GM12878 (cell line): ENCODE results near the gene LIPM. TPM values are rescaled to one million over a fixed set of nuclear protein-coding genes. Genes with fewer than 3 reads are reported as not detected.
A peak's percentile ranks its signal among the peaks of the same experiment; 100 is the strongest.

Source experiments
- ASH2L ChIP-seq: fragments of 300-600, 200-600 bp; sonication (generic); IDR thresholded peaks from 2 replicates; pipeline ENCODE4 v1.6.1; 2017; ENCODE audit warnings: low read depth, mild to moderate bottlenecking, borderline replicate concordance
- ATF7 ChIP-seq: fragments of 450-650 bp; IDR thresholded peaks from 2 replicates; pipeline ENCODE4 v1.6.1; 2016; ENCODE audit warnings: low read depth, mild to moderate bottlenecking
- BACH1 ChIP-seq: fragments of 450-650 bp; IDR thresholded peaks from 2 replicates; pipeline ENCODE4 v1.6.1; 2017; ENCODE audit warnings: mild to moderate bottlenecking, borderline replicate concordance
- CBFB ChIP-seq: IDR thresholded peaks from 2 replicates; pipeline ENCODE4 v1.6.1; 2016; ENCODE audit warnings: antibody characterized with exemption, low read depth
- CBX5 ChIP-seq: sonication (generic); IDR thresholded peaks from 2 replicates; pipeline ENCODE4 v1.6.1; 2016; ENCODE audit warnings: low read depth, moderate library complexity, mild to moderate bottlenecking, inconsistent platforms
- CHD1 ChIP-seq: IDR thresholded peaks from 2 replicates; pipeline ENCODE4 v1.6.1; 2012; ENCODE audit warnings: low read depth, low read length, improper control_type of control experiment
- EP300 ChIP-seq, 2 experiments: fragments of 150-350 bp in 1 of 2; IDR thresholded peaks; 2 replicates each; pipeline ENCODE4 v1.6.1; 2011 to 2012; ENCODE audit warnings: low read depth in 2 of 2, low read length in 2 of 2, borderline replicate concordance in 1 of 2, improper control_type of control experiment in 1 of 2, inconsistent platforms in 1 of 2; ENCODE audit not compliant: control insufficient read depth in 1 of 2
- FOXK2 ChIP-seq: fragments of 450-650 bp; IDR thresholded peaks from 2 replicates; pipeline ENCODE4 v1.6.1; 2017; ENCODE audit warnings: mild to moderate bottlenecking, moderate library complexity
- IRF4 ChIP-seq: IDR thresholded peaks from 2 replicates; pipeline ENCODE4 v1.6.1; 2011; ENCODE audit warnings: low read depth, low read length
- JUND ChIP-seq: IDR thresholded peaks from 2 replicates; pipeline ENCODE4 v1.6.1; 2012; ENCODE audit warnings: low read depth, mild to moderate bottlenecking, low read length, improper control_type of control experiment, moderate library complexity
- KLF5 ChIP-seq: fragments of 450-650 bp; IDR thresholded peaks from 2 replicates; pipeline ENCODE4 v1.6.1; 2014; ENCODE audit warnings: mild to moderate bottlenecking; ENCODE audit not compliant: partially characterized antibody
- LARP7 ChIP-seq: fragments of 450-650 bp; IDR thresholded peaks from 2 replicates; pipeline ENCODE4 v1.6.1; 2017; ENCODE audit warnings: mild to moderate bottlenecking
- MYC ChIP-seq: IDR thresholded peaks from 2 replicates; pipeline ENCODE4 v1.6.1; 2011; ENCODE audit warnings: mild to moderate bottlenecking, low read length, moderate library complexity, inconsistent platforms; ENCODE audit not compliant: insufficient read depth, insufficient replicate concordance, insufficient read length, severe bottlenecking
- POLR2AphosphoS5 ChIP-seq: IDR thresholded peaks from 2 replicates; pipeline ENCODE4 v1.6.1; 2011; ENCODE audit warnings: mild to moderate bottlenecking, low read length, inconsistent platforms
- RCOR1 ChIP-seq: conservative IDR thresholded peaks from 2 replicates; pipeline ENCODE4 v1.6.1; 2012; ENCODE audit warnings: low read depth, low read length, improper control_type of control experiment
- SIN3A ChIP-seq: IDR thresholded peaks from 2 replicates; pipeline ENCODE4 v1.6.1; 2012; ENCODE audit warnings: low read depth, low read length, improper control_type of control experiment
- SRF ChIP-seq, 2 experiments: IDR thresholded peaks; 2 replicates each; pipeline ENCODE4 v1.6.1; 2011; ENCODE audit warnings: low read depth in 2 of 2, low read length in 2 of 2, mild to moderate bottlenecking in 1 of 2, moderate library complexity in 1 of 2
- ZNF274 ChIP-seq: IDR thresholded peaks from one replicate; pipeline ENCODE4 v1.8.0; 2011; ENCODE audit not compliant: insufficient read length, insufficient read depth
- polyA plus RNA-seq, 11 experiments: library from polyadenylated mRNA; depleted of rRNA in 4 of 11; unstranded in 6 of 11; stranded (reverse) in 5 of 11; fragments of >200 nt; fragmentation: Nextera tagmentation in 4 of 11; fragmentation: Illumina TruSeq in 1 of 11; extraction: Ambion mirVana in 4 of 11; extraction: Trizol in 1 of 11; gene quantifications; 1 replicate in 1 of 11; 2 replicates in 10 of 11; pipeline versions ENCODE4 v1.2.1 to v1.2.3, GENCODE V29; 2011 to 2016; ENCODE audit warnings: inconsistent platforms in 2 of 11, missing spikeins in 2 of 11, low read depth in 1 of 11
- total RNA-seq, 4 experiments: library from RNA; depleted of rRNA in 3 of 4; stranded (reverse); fragments of >200 nt in 3 of 4; fragmentation: Illumina TruSeq in 1 of 4; extraction: Trizol in 1 of 4; gene quantifications; 2 replicates each; pipeline versions ENCODE4 v1.2.1 to v1.2.3, GENCODE V29; 2013 to 2021
- TF ChIP-seq, protein P1 (sequence below): fragments of 450-650 bp; IDR thresholded peaks from 2 replicates; pipeline ENCODE4 v1.6.1; 2017; ENCODE audit warnings: antibody characterized with exemption, mild to moderate bottlenecking, moderate library complexity
- TF ChIP-seq, protein P2 (sequence below), 3 experiments: IDR thresholded peaks in 2 of 3; conservative IDR thresholded peaks in 1 of 3; 2 replicates each; pipeline ENCODE4 v1.5.1; 2011; ENCODE audit warnings: low read depth in 3 of 3, low read length in 3 of 3, mild to moderate bottlenecking in 3 of 3, control low read depth in 2 of 3, moderate library complexity in 2 of 3, inconsistent platforms in 1 of 3, mixed read lengths in 1 of 3; ENCODE audit not compliant: control insufficient read depth in 2 of 3, insufficient read depth in 1 of 3; ENCODE audit errors: extremely low read depth in 1 of 3
- TF ChIP-seq, protein P3 (sequence below): fragments of 450-650 bp; IDR thresholded peaks from 2 replicates; pipeline ENCODE4 v1.6.1; 2017; ENCODE audit warnings: mild to moderate bottlenecking
- TF ChIP-seq, protein P4 (sequence below): IDR thresholded peaks from 2 replicates; pipeline ENCODE4 v1.6.1; 2012; ENCODE audit warnings: low read length, inconsistent platforms

The LIPM gene
- total and polyA plus RNA-seq, 10 of the 15 experiments (the other 5 are each of a cell fraction or from before 2014, with no cell fraction given), result not detected

DNA sequence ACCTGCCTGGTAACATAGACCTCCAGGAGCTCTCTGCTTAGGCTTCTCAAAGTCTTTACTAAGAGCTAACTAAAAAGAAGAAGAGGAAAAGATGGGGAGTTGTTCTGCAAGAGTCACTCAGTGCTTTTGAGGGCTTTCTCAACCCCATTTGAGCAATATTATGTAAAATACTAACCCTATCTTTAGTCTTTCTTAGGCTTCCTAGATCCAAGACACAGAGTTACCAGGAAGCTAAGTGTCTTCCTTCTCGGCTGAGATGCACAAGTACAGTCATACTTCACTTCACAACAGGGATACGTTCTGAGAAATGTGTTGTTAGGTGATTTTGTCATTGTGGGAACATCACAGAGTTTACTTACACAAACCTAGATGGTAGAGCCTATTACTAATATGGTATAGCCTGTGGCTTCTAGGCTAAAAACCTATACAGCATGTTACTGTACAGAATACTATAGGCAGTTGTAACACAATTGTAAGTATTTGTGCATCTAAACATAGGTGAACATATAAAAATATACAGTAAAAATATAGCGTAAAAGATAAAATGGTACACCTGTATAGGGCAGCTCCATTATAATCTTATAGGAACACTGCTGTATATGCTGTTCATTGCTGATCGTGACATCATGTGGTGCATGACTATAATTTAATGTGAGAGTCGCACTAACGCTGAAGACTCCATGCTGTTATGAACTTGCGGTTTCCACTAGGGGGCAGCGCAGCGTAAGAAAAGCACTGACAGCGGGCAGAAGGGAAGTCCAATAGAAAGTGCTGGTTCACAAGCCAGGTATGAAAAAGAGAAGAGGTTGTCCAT lies 32.8 kb downstream of the LIPM start (continued):
- TF ChIP-seq, protein P1, sequence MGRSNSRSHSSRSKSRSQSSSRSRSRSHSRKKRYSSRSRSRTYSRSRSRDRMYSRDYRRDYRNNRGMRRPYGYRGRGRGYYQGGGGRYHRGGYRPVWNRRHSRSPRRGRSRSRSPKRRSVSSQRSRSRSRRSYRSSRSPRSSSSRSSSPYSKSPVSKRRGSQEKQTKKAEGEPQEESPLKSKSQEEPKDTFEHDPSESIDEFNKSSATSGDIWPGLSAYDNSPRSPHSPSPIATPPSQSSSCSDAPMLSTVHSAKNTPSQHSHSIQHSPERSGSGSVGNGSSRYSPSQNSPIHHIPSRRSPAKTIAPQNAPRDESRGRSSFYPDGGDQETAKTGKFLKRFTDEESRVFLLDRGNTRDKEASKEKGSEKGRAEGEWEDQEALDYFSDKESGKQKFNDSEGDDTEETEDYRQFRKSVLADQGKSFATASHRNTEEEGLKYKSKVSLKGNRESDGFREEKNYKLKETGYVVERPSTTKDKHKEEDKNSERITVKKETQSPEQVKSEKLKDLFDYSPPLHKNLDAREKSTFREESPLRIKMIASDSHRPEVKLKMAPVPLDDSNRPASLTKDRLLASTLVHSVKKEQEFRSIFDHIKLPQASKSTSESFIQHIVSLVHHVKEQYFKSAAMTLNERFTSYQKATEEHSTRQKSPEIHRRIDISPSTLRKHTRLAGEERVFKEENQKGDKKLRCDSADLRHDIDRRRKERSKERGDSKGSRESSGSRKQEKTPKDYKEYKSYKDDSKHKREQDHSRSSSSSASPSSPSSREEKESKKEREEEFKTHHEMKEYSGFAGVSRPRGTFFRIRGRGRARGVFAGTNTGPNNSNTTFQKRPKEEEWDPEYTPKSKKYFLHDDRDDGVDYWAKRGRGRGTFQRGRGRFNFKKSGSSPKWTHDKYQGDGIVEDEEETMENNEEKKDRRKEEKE, result no peak
- no peak for TF ChIP-seq ASH2L
- TF ChIP-seq MYC, result no peak
- TF ChIP-seq ATF7, result no peak
- TF ChIP-seq KLF5, result no peak
- no peak for TF ChIP-seq POLR2AphosphoS5
- TF ChIP-seq, protein P2, sequence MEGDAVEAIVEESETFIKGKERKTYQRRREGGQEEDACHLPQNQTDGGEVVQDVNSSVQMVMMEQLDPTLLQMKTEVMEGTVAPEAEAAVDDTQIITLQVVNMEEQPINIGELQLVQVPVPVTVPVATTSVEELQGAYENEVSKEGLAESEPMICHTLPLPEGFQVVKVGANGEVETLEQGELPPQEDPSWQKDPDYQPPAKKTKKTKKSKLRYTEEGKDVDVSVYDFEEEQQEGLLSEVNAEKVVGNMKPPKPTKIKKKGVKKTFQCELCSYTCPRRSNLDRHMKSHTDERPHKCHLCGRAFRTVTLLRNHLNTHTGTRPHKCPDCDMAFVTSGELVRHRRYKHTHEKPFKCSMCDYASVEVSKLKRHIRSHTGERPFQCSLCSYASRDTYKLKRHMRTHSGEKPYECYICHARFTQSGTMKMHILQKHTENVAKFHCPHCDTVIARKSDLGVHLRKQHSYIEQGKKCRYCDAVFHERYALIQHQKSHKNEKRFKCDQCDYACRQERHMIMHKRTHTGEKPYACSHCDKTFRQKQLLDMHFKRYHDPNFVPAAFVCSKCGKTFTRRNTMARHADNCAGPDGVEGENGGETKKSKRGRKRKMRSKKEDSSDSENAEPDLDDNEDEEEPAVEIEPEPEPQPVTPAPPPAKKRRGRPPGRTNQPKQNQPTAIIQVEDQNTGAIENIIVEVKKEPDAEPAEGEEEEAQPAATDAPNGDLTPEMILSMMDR (IDR thresholded peaks at IDR 0.05 in 2 of 3, conservative IDR thresholded peaks at IDR 0.05 in 1 of 3; ENCODE audit: control insufficient read depth in 2 of 3, extremely low read depth in 1 of 3, insufficient read depth in 1 of 3, low read depth in 3 of 3, low read length in 3 of 3), result peak; percentile 78 to 97 (median 91)
- TF ChIP-seq SRF (IDR thresholded peaks at IDR 0.05; ENCODE audit: low read depth in 2 of 2, low read length in 2 of 2), result no peak
- no peak for TF ChIP-seq ZNF274
- TF ChIP-seq, protein P3, sequence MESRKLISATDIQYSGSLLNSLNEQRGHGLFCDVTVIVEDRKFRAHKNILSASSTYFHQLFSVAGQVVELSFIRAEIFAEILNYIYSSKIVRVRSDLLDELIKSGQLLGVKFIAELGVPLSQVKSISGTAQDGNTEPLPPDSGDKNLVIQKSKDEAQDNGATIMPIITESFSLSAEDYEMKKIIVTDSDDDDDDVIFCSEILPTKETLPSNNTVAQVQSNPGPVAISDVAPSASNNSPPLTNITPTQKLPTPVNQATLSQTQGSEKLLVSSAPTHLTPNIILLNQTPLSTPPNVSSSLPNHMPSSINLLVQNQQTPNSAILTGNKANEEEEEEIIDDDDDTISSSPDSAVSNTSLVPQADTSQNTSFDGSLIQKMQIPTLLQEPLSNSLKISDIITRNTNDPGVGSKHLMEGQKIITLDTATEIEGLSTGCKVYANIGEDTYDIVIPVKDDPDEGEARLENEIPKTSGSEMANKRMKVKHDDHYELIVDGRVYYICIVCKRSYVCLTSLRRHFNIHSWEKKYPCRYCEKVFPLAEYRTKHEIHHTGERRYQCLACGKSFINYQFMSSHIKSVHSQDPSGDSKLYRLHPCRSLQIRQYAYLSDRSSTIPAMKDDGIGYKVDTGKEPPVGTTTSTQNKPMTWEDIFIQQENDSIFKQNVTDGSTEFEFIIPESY, result no peak
- TF ChIP-seq BACH1, result no peak
- no peak for TF ChIP-seq RCOR1
- TF ChIP-seq CHD1, result no peak
- TF ChIP-seq, protein P4, sequence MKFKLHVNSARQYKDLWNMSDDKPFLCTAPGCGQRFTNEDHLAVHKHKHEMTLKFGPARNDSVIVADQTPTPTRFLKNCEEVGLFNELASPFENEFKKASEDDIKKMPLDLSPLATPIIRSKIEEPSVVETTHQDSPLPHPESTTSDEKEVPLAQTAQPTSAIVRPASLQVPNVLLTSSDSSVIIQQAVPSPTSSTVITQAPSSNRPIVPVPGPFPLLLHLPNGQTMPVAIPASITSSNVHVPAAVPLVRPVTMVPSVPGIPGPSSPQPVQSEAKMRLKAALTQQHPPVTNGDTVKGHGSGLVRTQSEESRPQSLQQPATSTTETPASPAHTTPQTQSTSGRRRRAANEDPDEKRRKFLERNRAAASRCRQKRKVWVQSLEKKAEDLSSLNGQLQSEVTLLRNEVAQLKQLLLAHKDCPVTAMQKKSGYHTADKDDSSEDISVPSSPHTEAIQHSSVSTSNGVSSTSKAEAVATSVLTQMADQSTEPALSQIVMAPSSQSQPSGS, result no peak
- 0 out of 2 replicates have a peak, but pooled peaks have one; percentile 21 for TF ChIP-seq IRF4
- no peak; the same call in 1 of the 2 replicates for TF ChIP-seq LARP7
- no peak for TF ChIP-seq SIN3A
- TF ChIP-seq CBFB, result peak; percentile 98
- TF ChIP-seq JUND, result no peak
- 0 out of 2 replicates have a peak, but pooled peaks have one; percentile 50 for TF ChIP-seq CBX5
- no peak for TF ChIP-seq FOXK2
- TF ChIP-seq EP300 (IDR thresholded peaks at IDR 0.05; ENCODE audit: borderline replicate concordance in 1 of 2, control insufficient read depth in 1 of 2, low read depth in 2 of 2, low read length in 2 of 2), result no peak
